PC-3 (cell line): Measurements from ENCODE around the gene USP54. TPM values are rescaled to one million over a fixed set of nuclear protein-coding genes. Genes with fewer than 3 reads are reported as not detected.

Source experiments
- ATAC-seq: fragments of 200-7000 bp; cut with Tn5 transposase; 2 replicates; pipeline ENCODE4 v1.9.1; 2020; ENCODE audit warnings: mild to moderate bottlenecking, moderate library complexity
- BruUV-seq: library from RNA; stranded (reverse); fragments of 400-500 nt; replicated peaks from 2 replicates; lab custom pipeline; 2021; lab: Mats Ljungman, UMichigan
- CTCF ChIA-PET: fragments of 300-600 bp; sonication (Branson Sonifier 250); formaldehyde crosslinking; loops from one replicate; lab custom pipeline; 2022; ENCODE audit warnings: antibody characterized with exemption; lab: Charles Lee
- POLR2A ChIA-PET: fragments of 300-600 bp; sonication (Branson Sonifier 250); formaldehyde crosslinking; loops from one replicate; lab custom pipeline; 2022; ENCODE audit warnings: antibody characterized with exemption; ENCODE audit not compliant: unreplicated experiment; lab: Charles Lee
- DNase-seq: peaks from one replicate; pipeline ENCODE4 v3.0.0-alpha.2; 2015
- H2AFZ ChIP-seq: fragments of 300-600 bp; sonication (generic); 2 replicates; pipeline ENCODE4 v1.6.0; 2016; ENCODE audit warnings: antibody characterized with exemption, low read length
- H3F3A ChIP-seq: fragments of 300-600 bp; sonication (generic); one replicate; pipeline ENCODE4 v1.6.0; 2017; ENCODE audit warnings: antibody characterized with exemption, low read length, control low read depth, mild to moderate bottlenecking; ENCODE audit not compliant: unreplicated experiment
- H3K27ac ChIP-seq: fragments of 300-600 bp; sonication (generic); 2 replicates; pipeline ENCODE4 v1.5.1; 2016; ENCODE audit warnings: mild to moderate bottlenecking, low read length
- H3K27me3 ChIP-seq: fragments of 300-600 bp; sonication (generic); 2 replicates; pipeline ENCODE4 v1.6.1; 2016; ENCODE audit warnings: low read length, mixed read lengths
- H3K36me3 ChIP-seq: fragments of 300-600 bp; sonication (generic); 2 replicates; pipeline ENCODE4 v1.6.1; 2016; ENCODE audit warnings: low read depth, mixed run types, low read length, mixed read lengths
- H3K4me1 ChIP-seq: fragments of 300-600 bp; sonication (generic); 2 replicates; pipeline ENCODE4 v1.5.1; 2016; ENCODE audit warnings: low read length; ENCODE audit not compliant: insufficient read depth
- H3K4me2 ChIP-seq: fragments of 300-600 bp; sonication (generic); 2 replicates; pipeline ENCODE4 v1.6.0; 2016; ENCODE audit warnings: low read length
- H3K4me3 ChIP-seq: fragments of 300-600 bp; sonication (generic); 2 replicates; pipeline ENCODE4 v1.5.1; 2016; ENCODE audit warnings: mild to moderate bottlenecking, low read length, mixed read lengths
- H3K79me2 ChIP-seq: fragments of 300-600 bp; sonication (generic); 2 replicates; pipeline ENCODE4 v1.6.1; 2017; ENCODE audit warnings: low read length, mixed read lengths
- H3K9ac ChIP-seq: fragments of 300-600 bp; sonication (generic); 2 replicates; pipeline ENCODE4 v1.6.0; 2016; ENCODE audit warnings: mild to moderate bottlenecking, low read length
- H3K9me2 ChIP-seq: fragments of 300-600 bp; sonication (generic); replicated peaks from 2 replicates; pipeline ENCODE4 v1.6.1; 2016; ENCODE audit warnings: mixed run types, low read length, mixed read lengths
- H3K9me3 ChIP-seq: fragments of 300-600 bp; sonication (generic); 2 replicates; pipeline ENCODE4 v1.6.1; 2016; ENCODE audit warnings: low read length, mixed read lengths
- H4K20me1 ChIP-seq: fragments of 300-600 bp; sonication (generic); 2 replicates; pipeline ENCODE4 v1.6.1; 2016; ENCODE audit warnings: low read length, mixed read lengths
- CTCF ChIP-seq: fragments of 300-600 bp; sonication (generic); conservative IDR thresholded peaks from 2 replicates; pipeline ENCODE4 v1.5.1; 2017; ENCODE audit warnings: antibody characterized with exemption, low read depth, mild to moderate bottlenecking, low read length
- EZH2 ChIP-seq: fragments of 300-600 bp; sonication (generic); IDR thresholded peaks from one replicate; pipeline ENCODE4 v1.6.1; 2017; ENCODE audit warnings: antibody characterized with exemption, mild to moderate bottlenecking, low read length; ENCODE audit not compliant: unreplicated experiment
- EZH2phosphoT487 ChIP-seq: fragments of 300-600 bp; sonication (generic); IDR thresholded peaks from 2 replicates; pipeline ENCODE4 v1.6.1; 2018; ENCODE audit warnings: mild to moderate bottlenecking, antibody characterized with exemption, low read length, borderline replicate concordance
- intact Hi-C: fragments of 100-400 bp; cut with micrococcal nuclease; formaldehyde crosslinking; loops from 2 replicates; pipeline ENCODE4 v1.9.0; 2023
- total RNA-seq: library from RNA; depleted of rRNA; stranded (reverse); fragments of >200 nt; gene quantifications from 2 replicates; pipeline ENCODE4 v1.2.3, GENCODE V29; 2014

The USP54 gene
- total RNA-seq, 1 experiment from 2014 or later: 43.7 TPM

- H3K36me3 ChIP-seq: peaks cover 5% of the 10 kb centered on the region; the same call in 1 of the 2 replicates
- DNase-seq (no peak), ATAC-seq (no peak)
- ChIA-PET POLR2A (no interaction called here), CTCF (no interaction called here)
- H3K9ac ChIP-seq: no peak overlapping the region
- no peaks in the 10 kb centered on the region for H4K20me1 ChIP-seq
- no peaks in the 10 kb centered on the region for H3F3A ChIP-seq
- no peak overlapping the region for H2AFZ ChIP-seq
- no peaks in the 10 kb centered on the region for H3K9me2 ChIP-seq
- no peak overlapping the region for H3K27ac ChIP-seq
- intact Hi-C loops: no loop called here
- peaks cover 6% of the 10 kb centered on the region for H3K4me1 ChIP-seq
- H3K4me3 ChIP-seq: no peak overlapping the region
- BruUV-seq: no TSS peak
- peaks cover 63% of the 10 kb centered on the region for H3K79me2 ChIP-seq
- no peaks in the 10 kb centered on the region for H3K9me3 ChIP-seq
- H3K4me2 ChIP-seq: no peak overlapping the region
- no peak for TF ChIP-seq EZH2
- TF ChIP-seq CTCF: no peak
- no peak for TF ChIP-seq EZH2phosphoT487
- H3K27me3 ChIP-seq: no peaks in the 10 kb centered on the region
These were observed 105.8 kb downstream of the USP54 start for GRCh38 chr10:73485320-73485719.

- Histone ChIP-seq H2AFZ (no peak overlapping the region), H3K4me3 (peak overlapping the region; percentile 0; the same call in 1 of the 2 replicates), H3K9me2 (no peaks in the 10 kb centered on the region), H3K27me3 (no peaks in the 10 kb centered on the region), H3K36me3 (peaks cover 35% of the 10 kb centered on the region), H3K9me3 (no peaks in the 10 kb centered on the region), H3K79me2 (peaks cover 23% of the 10 kb centered on the region), H3K27ac (no peak overlapping the region), H3K4me2 (peak overlapping the region; percentile 27), H3F3A (no peaks in the 10 kb centered on the region), H4K20me1 (no peaks in the 10 kb centered on the region), H3K9ac (no peak overlapping the region), H3K4me1 (peaks cover 19% of the 10 kb centered on the region)
- ChIA-PET POLR2A (interaction anchor here (1.1 kb wide), 1 partner anchor 16 kb away, joined by 8 read pairs; the partner anchor contains the start of gene PPP3CB), CTCF (no interaction called here)
- TF ChIP-seq EZH2: no peak
- no peak for TF ChIP-seq EZH2phosphoT487
- no peak for TF ChIP-seq CTCF
- no TSS peak for BruUV-seq
- peak; percentile 89 for ATAC-seq
- intact Hi-C loops: loop anchor here (1.0 kb wide), 2 partner anchors 15 to 41 kb away; no protein-coding TSS in a partner anchor
- peak; percentile 98 for DNase-seq
These were observed 111.0 kb downstream of the USP54 start for GRCh38 chr10:73480158-73480557.

GRCh38 chr10:73478636-73479035 lies 112.5 kb downstream of the USP54 start:
- Histone ChIP-seq H3K4me1 (peaks cover 19% of the 10 kb centered on the region), H3K9me3 (no peaks in the 10 kb centered on the region), H4K20me1 (no peaks in the 10 kb centered on the region), H3K27ac (no peak overlapping the region), H3K4me2 (no peak overlapping the region), H3K36me3 (peaks cover 40% of the 10 kb centered on the region), H3K27me3 (no peaks in the 10 kb centered on the region), H3K79me2 (peaks cover 16% of the 10 kb centered on the region), H3F3A (no peaks in the 10 kb centered on the region), H3K9me2 (no peaks in the 10 kb centered on the region), H3K9ac (no peak overlapping the region), H3K4me3 (no peak overlapping the region), H2AFZ (no peak overlapping the region)
- intact Hi-C loops: loop anchor here (1.0 kb wide), 1 partner anchor 729 kb away; no protein-coding TSS in a partner anchor
- TF ChIP-seq EZH2 (no peak), CTCF (no peak), EZH2phosphoT487 (no peak)
- ATAC-seq: no peak
- BruUV-seq: no TSS peak
- DNase-seq: no peak
- CTCF ChIA-PET: interaction anchor here (0.6 to 1.1 kb wide), 3 partner anchors 10 to 644 kb away, joined by 3 to 5 read pairs (median 3); no protein-coding TSS in a partner anchor
- POLR2A ChIA-PET: no interaction called here
